ENCODE data around the gene H1-8. TPM values are rescaled to one million over a fixed set of nuclear protein-coding genes. Genes with fewer than 3 reads are reported as not detected.

Gene H1-8
- total RNA-seq, 4 donors from 2014 or later = not detected

GRCh38 chr3:129522953-129523352 is 20.0 kb upstream of the H1-8 start:
- Histone ChIP-seq H3K4me3 (no peak overlapping the region), H3K36me3 (no peaks in the 10 kb centered on the region), H3K27me3 (no peaks in the 10 kb centered on the region), H3K4me1 (no peaks in the 10 kb centered on the region), H3K27ac (no peak overlapping the region), H3K9me3 (no peaks in the 10 kb centered on the region)
- DNase-seq = no peak
- in situ Hi-C loops (cut with MboI; ENCODE audit: low pct_ligation_motif_present in 1 of 4, low pct_unique_long_range_greater_than_20kb in 1 of 4, low sequenced_read_pairs in 3 of 4) (no loop called here), intact Hi-C loops (cut with DNase I; ENCODE audit: low total_unique reads) (no loop called here)
- 93% methylated on average over 4 of the region's 5 CpGs; no CpG with 5 or more reads in 1 of the 2 donors for WGBS, 2 donors (ENCODE audit: low coverage in 1 of 2)
- TF ChIP-seq EP300 (IDR thresholded peaks at IDR 0.05; ENCODE audit: low read depth) = no peak
- TF ChIP-seq CTCF (IDR thresholded peaks at IDR 0.05) = no peak
- TF ChIP-seq POLR2AphosphoS5 (IDR thresholded peaks at IDR 0.05) = no peak
- TF ChIP-seq POLR2A (IDR thresholded peaks at IDR 0.05) = no peak

DNA sequence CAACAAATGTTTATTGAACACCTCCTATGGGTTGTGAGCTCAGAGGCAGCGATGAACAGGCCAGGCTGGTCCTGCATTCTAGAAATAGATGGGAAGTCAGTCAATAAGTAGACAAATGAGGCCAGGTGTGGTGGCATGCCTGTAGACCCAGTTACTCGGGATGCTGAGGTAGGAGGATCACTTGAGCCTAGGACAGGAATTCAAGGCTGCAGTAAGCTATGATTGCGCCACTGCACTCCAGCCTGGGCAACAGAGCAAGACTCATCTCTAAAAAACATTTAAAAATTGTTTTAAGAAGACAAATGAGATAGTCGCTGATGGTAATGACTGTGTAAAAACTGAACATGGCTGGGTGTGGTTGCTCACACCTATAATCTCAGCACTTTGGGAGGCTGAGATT is 18.9 kb upstream of the H1-8 start:
- TF ChIP-seq POLR2AphosphoS5 (IDR thresholded peaks at IDR 0.05) = no peak
- TF ChIP-seq POLR2A (IDR thresholded peaks at IDR 0.05) = no peak
- TF ChIP-seq CTCF (IDR thresholded peaks at IDR 0.05) = no peak
- TF ChIP-seq EP300 (IDR thresholded peaks at IDR 0.05; ENCODE audit: low read depth) = no peak

DNA sequence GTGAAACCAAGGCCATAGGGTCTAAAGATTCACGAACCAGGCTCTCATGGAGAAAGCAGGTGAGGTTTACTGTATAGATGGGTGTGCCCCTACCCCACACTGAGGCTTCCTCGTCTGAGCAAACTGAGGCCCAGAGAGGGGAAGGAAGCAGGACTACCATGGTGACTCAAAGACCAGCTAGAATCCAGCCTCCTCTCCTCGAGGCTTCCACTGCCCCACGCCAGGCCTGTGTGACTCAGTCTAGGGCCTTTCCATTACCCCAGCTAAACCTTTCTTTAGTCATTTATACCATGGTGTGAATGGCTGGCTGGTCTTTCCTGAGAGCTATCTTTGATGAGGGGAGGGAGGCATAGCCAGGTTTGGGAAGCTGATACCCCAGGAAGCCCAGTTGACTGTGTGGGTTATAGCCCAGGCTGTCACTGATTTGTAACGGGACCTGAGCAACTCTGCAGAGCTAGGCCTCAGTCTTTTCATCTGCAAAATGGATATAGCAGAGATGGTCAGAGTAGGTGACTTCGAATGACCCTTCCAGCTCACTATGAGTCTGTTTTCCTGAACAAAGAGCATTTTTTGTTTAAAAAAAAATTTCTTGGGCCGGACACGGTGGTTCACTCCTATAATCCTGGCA is 17.5 kb upstream of the H1-8 start:
- no peak overlapping the region for H3K27ac ChIP-seq
- WGBS, 2 donors (ENCODE audit: low coverage in 1 of 2) = 72 to 90% methylated on average over 3 to 8 of the region's 8 CpGs

More for the DNA sequence above, 18.9 kb upstream of the H1-8 start:
- Histone ChIP-seq H3K4me1 (no peaks in the 10 kb centered on the region), H3K27ac (no peak overlapping the region), H3K9me3 (no peaks in the 10 kb centered on the region), H3K27me3 (no peaks in the 10 kb centered on the region), H3K36me3 (no peaks in the 10 kb centered on the region), H3K4me3 (no peak overlapping the region)
- in situ Hi-C loops (cut with MboI; ENCODE audit: low pct_ligation_motif_present in 1 of 4, low pct_unique_long_range_greater_than_20kb in 1 of 4, low sequenced_read_pairs in 3 of 4) (no loop called here), intact Hi-C loops (cut with DNase I; ENCODE audit: low total_unique reads) (no loop called here)
- 79 to 84% methylated on average over 2 to 4 of the region's 4 CpGs for WGBS, 2 donors (ENCODE audit: low coverage in 1 of 2)
- no peak for DNase-seq

More for the DNA sequence above, 17.5 kb upstream of the H1-8 start:
- no peak overlapping the region for H3K4me3 ChIP-seq
- TF ChIP-seq EP300 (IDR thresholded peaks at IDR 0.05; ENCODE audit: low read depth) (no peak), POLR2A (IDR thresholded peaks at IDR 0.05) (no peak), POLR2AphosphoS5 (IDR thresholded peaks at IDR 0.05) (no peak), CTCF (IDR thresholded peaks at IDR 0.05) (no peak)
- H3K36me3 ChIP-seq = no peaks in the 10 kb centered on the region
- in situ Hi-C loops (cut with MboI; ENCODE audit: low pct_ligation_motif_present in 1 of 4, low pct_unique_long_range_greater_than_20kb in 1 of 4, low sequenced_read_pairs in 3 of 4) (no loop called here), intact Hi-C loops (cut with DNase I; ENCODE audit: low total_unique reads) (no loop called here)
- H3K9me3 ChIP-seq = no peaks in the 10 kb centered on the region
- no peaks in the 10 kb centered on the region for H3K27me3 ChIP-seq
- H3K4me1 ChIP-seq = no peaks in the 10 kb centered on the region
- DNase-seq = no peak

Data from transverse colon (tissue), 4 donors.